Measurements from ENCODE around the gene ZFX.

DNA sequence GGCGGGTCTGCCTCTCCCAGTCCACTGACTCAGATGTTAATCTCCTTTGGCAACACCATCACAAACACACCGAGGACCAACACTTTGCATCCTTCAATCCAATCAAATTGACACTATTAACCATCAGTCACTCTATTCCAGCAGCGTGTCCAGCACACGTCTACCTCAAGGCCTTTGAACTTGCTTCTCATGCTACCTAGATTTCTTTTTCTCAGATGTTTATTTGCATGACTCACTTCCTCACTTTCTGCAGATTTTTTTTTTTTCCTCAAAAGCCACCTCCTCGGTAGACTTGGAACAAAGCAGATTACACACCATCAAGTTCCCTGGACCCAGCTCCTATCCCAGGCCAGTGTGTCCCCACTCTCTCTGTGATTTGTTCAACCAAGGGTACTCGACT, 114.9 kb downstream of the ZFX start:
- TF ChIP-seq, protein P1, sequence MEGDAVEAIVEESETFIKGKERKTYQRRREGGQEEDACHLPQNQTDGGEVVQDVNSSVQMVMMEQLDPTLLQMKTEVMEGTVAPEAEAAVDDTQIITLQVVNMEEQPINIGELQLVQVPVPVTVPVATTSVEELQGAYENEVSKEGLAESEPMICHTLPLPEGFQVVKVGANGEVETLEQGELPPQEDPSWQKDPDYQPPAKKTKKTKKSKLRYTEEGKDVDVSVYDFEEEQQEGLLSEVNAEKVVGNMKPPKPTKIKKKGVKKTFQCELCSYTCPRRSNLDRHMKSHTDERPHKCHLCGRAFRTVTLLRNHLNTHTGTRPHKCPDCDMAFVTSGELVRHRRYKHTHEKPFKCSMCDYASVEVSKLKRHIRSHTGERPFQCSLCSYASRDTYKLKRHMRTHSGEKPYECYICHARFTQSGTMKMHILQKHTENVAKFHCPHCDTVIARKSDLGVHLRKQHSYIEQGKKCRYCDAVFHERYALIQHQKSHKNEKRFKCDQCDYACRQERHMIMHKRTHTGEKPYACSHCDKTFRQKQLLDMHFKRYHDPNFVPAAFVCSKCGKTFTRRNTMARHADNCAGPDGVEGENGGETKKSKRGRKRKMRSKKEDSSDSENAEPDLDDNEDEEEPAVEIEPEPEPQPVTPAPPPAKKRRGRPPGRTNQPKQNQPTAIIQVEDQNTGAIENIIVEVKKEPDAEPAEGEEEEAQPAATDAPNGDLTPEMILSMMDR (IDR thresholded peaks at IDR 0.05; ENCODE audit: insufficient read depth, low read length) = no peak
- TF ChIP-seq POLR2AphosphoS5 (IDR thresholded peaks at IDR 0.05; ENCODE audit: low read depth) (no peak), GABPA (IDR thresholded peaks at IDR 0.05; ENCODE audit: low read depth) (no peak), SPI1 (IDR thresholded peaks at IDR 0.05; ENCODE audit: borderline replicate concordance, low read depth) (no peak)
- TF ChIP-seq, protein P2, sequence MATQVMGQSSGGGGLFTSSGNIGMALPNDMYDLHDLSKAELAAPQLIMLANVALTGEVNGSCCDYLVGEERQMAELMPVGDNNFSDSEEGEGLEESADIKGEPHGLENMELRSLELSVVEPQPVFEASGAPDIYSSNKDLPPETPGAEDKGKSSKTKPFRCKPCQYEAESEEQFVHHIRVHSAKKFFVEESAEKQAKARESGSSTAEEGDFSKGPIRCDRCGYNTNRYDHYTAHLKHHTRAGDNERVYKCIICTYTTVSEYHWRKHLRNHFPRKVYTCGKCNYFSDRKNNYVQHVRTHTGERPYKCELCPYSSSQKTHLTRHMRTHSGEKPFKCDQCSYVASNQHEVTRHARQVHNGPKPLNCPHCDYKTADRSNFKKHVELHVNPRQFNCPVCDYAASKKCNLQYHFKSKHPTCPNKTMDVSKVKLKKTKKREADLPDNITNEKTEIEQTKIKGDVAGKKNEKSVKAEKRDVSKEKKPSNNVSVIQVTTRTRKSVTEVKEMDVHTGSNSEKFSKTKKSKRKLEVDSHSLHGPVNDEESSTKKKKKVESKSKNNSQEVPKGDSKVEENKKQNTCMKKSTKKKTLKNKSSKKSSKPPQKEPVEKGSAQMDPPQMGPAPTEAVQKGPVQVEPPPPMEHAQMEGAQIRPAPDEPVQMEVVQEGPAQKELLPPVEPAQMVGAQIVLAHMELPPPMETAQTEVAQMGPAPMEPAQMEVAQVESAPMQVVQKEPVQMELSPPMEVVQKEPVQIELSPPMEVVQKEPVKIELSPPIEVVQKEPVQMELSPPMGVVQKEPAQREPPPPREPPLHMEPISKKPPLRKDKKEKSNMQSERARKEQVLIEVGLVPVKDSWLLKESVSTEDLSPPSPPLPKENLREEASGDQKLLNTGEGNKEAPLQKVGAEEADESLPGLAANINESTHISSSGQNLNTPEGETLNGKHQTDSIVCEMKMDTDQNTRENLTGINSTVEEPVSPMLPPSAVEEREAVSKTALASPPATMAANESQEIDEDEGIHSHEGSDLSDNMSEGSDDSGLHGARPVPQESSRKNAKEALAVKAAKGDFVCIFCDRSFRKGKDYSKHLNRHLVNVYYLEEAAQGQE (IDR thresholded peaks at IDR 0.05; ENCODE audit: insufficient replicate concordance, low read depth) = no peak

All from HL-60 (cell line).